NAMALWA (cell line): ENCODE measurements around the gene IL10.
A peak's percentile ranks its signal among the peaks of the same experiment; 100 is the strongest.

ENCODE experiments used
- DNase-seq: peaks from one replicate; pipeline ENCODE4 v3.0.0-alpha.2; 2015; ENCODE audit warnings: low spot score

Gene IL10

GRCh38 chr1:206772243-206772937 lies at the start of gene IL10:
Gene IL10 (minus strand): TSS chr1:206772494. CDS start chr1:206772435, 59 bp downstream.
- no peak for DNase-seq

- DNase-seq: no peak
These were observed 49.2 kb upstream of the IL10 start for GRCh38 chr1:206821493-206821892.

GRCh38 chr1:206816390-206817287 lies 44.3 kb upstream of the IL10 start:
- no peak for DNase-seq

DNA sequence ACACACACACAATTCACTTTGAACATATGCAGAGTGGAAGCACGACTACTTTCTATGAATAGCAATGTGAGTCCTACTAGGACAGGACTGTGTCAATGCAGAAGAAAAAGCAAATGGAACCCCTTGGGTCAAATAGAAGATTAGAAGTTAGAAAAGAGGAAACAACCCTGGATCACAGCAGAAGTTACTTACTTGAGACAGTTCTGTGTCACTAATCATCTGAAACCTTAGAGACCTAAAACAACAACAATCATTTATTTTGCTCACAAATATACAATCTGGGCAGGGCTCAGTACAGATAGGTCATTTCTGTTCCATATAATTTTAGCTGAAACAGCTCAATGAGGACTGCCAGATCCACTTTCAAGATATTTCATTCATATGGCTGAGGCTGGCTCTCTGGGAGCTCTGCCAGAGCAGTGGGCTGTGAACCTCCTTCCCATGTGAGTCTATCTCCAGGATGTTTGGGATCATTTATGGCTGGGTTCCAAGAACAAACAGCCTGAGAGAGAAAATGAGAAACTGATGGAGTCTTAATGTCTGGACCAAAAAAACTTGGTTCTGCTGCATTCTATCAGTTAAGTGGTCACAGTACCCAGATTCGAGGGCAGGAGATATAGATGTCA lies 42.5 kb upstream of the IL10 start:
- DNase-seq: no peak

DNA sequence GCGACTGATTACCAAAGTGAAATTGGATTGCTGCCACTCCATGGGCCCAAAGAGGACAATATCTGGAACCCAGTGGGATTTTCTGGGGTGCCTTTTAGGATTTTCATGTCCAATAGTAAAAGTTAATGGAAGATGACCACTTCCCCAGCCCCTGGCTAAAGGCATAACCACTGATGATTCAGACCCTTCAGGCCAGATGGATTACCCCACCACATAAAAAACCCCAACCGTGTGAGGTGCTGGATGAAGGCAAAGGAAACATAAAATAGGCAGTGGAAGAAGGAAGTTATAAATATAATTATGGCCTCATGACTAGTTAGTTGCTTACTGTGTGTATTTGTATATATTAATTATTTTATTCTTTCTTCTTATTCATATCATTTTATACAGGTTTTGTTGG lies 40.2 kb upstream of the IL10 start:
- no peak for DNase-seq

GRCh38 chr1:206809504-206810084 lies 37.3 kb upstream of the IL10 start:
- DNase-seq: peak; percentile 47

GRCh38 chr1:206808615-206809014 lies 36.3 kb upstream of the IL10 start:
- peak; percentile 80 for DNase-seq

GRCh38 chr1:206805357-206805756 lies 33.1 kb upstream of the IL10 start:
- DNase-seq: no peak

GRCh38 chr1:206804156-206804737 lies 32.0 kb upstream of the IL10 start:
- no peak for DNase-seq

- no peak for DNase-seq
These were observed 31.0 kb upstream of the IL10 start for GRCh38 chr1:206803221-206803730.

- no peak for DNase-seq
These were observed 30.1 kb upstream of the IL10 start for GRCh38 chr1:206802401-206802800.

DNA sequence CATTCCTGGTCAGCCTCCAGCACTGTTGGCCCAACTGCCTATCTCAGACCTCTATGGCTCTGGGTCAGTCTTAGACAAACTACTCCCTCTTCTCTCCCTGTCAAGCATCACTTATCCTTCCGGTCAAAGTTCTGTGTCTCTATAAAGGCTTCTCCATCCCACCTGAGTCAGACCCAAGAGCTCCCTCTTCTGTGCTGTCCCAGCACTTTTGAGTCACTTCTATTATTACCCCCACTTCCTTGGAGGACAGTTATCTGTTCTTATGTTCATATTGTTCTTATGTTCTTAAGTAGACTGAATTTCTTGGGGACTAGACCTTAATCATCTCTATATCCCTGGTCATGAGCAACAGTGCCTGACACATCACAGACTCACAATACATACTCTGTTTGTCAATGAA lies 29.2 kb upstream of the IL10 start:
- DNase-seq: no peak

DNA sequence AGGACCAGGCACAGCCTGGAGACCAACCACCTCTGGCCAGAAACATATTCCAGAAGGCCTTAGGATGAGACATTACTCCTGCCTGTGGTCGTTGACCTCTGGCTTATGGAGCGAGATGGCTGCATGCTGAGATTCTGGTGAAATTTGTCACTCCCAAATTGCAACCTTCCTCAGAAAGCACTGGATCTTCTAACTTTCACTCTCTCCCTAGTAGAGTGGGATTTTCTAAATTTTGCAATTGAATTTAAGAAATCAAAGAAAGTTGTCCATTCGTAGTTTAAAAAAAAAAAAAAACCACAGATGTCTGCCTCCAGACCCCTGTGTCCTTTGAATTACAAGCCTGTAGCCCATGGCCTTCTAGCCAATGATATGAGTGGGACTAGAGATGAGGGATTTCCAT lies 28.6 kb upstream of the IL10 start:
- no peak for DNase-seq

DNA sequence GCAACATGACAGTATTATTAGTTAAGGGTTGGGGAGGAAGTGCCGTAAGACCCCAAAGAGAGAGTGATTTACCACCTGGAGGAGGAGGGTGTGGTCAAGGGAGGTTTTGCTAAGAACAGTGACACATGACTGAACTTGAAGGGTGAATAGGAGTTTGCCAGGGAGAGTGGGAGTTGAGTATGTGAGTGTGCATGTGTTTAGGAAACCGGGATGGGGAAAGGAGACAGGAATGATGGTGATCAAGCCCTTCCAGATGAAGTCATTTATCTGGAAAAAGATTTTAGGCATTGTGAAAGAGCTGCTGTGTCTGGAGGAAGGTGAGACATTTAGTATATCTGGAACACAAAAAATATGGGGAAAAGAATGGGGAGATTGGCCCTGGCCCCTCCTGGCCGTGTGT lies 28.1 kb upstream of the IL10 start:
- DNase-seq: no peak

- DNase-seq: no peak
These were observed 27.0 kb upstream of the IL10 start for GRCh38 chr1:206799311-206799710.

DNA sequence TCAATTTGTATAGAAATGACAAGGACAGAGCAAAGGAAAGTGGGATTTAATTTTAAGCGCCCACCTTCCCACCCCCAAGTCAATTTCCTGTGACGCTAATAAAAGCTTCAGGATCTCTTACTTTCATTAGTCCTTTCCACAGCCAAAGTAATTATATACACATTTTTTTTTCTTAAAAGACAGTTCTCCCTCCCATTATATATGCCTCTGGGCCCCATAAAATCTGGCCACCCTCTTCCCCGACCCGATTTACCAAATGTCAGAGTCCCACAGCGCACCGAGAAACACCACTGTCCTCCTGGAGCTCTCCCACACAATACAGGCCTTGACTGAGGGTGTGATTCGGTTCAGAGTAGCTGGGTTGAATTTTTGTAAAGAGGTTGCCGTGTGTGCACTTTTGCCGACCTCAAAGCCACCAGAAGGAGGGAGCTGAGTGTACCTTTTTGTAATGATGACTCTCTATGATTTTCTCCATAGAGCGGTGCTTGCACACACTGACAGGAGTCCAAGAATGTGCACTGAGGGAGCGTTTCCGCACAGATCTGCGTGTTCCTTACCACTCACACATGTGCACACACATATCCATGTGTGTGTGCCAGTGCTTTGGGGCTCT lies 26.2 kb upstream of the IL10 start:
- DNase-seq: no peak

DNA sequence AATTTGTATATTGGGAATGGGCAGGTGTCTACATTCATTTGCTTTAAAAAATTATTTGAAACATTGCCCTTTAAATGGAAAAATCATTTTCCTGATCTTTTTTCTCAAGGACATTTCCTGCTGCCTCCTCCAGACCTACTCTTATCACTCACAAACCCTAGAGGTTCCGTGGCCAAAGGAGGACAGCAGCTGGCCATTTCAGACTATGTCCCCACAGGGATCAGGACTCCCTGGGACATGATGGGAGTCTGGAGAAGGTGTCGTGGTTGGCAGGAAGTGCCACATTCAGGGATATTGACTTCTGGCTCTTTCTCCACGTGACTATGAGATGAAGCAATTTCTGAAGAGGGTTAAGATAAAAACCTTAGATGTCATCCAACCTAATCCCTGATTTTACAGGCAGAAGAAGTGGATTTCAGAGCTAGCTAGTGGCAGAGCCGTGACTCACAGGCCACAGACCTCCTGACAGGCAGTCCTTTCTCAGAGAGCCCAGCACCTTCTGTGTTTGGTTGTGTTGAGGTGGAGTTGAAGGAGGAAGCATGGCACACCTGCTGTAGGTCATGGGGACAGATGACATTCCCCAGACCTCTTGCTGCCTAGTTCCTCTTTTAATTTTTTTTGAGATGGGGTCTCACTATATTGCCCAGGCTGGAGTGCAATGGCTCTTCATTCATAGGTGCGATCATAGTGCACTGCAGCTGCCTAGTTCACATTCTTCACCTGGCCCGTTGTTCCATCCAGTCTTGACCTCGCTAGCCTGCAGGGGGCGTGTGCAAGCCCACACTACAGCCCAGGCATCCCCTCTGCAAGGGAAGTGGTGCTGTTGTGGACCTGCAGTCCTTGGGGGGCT lies 25.5 kb upstream of the IL10 start:
- DNase-seq: peak; percentile 65

DNA sequence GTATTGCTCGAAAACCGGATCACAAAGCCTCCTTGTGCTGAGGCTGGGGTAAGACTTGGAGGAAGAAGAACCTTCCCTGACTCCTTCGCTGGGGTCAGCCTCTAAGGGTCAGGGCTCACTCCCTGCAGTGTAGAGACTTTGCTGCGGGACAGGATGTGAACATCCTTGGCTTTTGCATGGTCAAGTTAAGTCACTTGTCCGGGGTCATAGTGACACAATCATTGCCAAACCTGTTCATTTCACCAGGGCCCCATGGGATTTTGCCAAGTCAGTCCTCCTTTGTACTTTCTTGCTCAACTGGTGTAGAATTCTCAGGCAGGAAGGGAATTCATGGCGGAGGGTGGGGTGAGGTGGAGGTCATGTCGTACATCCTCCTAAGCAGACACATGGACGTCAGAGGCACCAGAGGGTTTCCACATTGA lies 24.7 kb upstream of the IL10 start:
- no peak for DNase-seq

GRCh38 chr1:206796116-206796515 lies 23.8 kb upstream of the IL10 start:
- no peak for DNase-seq

DNA sequence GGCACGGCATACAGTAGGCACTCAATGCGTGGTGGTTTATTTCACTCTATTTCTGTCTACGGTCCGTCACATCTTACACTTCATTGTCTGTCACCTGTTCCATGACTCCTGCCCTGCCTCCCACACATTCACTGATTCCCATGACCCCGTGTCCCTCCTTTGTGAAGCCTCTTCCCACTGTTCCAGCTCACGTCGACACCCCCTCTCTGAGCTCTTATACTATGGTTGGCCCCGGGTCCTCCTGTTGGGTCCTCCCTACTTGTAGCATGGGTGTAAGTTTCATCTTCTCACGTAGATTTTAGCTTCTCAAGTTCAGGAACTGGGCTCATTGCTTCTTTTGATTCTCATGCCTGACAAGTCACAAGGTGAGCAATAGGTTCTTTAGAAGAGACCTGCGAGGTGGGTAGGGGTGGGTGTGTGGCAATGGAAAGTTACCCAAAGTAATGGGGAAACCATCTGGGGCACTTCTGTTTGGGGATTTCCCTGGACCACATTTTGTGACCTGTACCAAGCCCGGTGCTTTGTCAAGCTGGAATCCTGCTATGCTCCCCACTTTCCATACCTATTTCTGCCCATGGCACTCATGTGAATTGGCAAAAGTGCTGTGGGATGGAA lies 22.1 kb upstream of the IL10 start:
- no peak for DNase-seq
